C4-2B (cell line): Measurements from ENCODE around the gene SVOPL.

Source experiments
- H3K27ac ChIP-seq: fragments of 450-650 bp; 2 replicates; pipeline ENCODE4 v1.5.1; 2017
- CTCF ChIP-seq: fragments of 450-650 bp; conservative IDR thresholded peaks from 2 replicates; pipeline ENCODE4 v1.5.1; 2017; ENCODE audit warnings: mild to moderate bottlenecking
- ZFX ChIP-seq: fragments of 450-650 bp; IDR thresholded peaks from 2 replicates; pipeline ENCODE4 v1.6.1; 2017

Gene SVOPL

GRCh38 chr7:138726288-138726687, 25.1 kb upstream of the SVOPL start:
- H3K27ac ChIP-seq = no peak overlapping the region
- no peak; the same call in 1 of the 2 replicates for TF ChIP-seq CTCF
- TF ChIP-seq ZFX = no peak

GRCh38 chr7:138720286-138720685, 19.1 kb upstream of the SVOPL start:
- H3K27ac ChIP-seq = no peak overlapping the region
- TF ChIP-seq ZFX (no peak), CTCF (no peak)

- no peak overlapping the region for H3K27ac ChIP-seq
- TF ChIP-seq CTCF (no peak), ZFX (no peak)
Observed at GRCh38 chr7:138716889-138717288, 15.7 kb upstream of the SVOPL start.

- TF ChIP-seq ZFX (no peak), CTCF (no peak)
- no peak overlapping the region for H3K27ac ChIP-seq
Observed at GRCh38 chr7:138713191-138713590, 12.0 kb upstream of the SVOPL start.

GRCh38 chr7:138712652-138713051, 11.5 kb upstream of the SVOPL start:
- H3K27ac ChIP-seq = no peak overlapping the region

GRCh38 chr7:138710536-138711385, 9.6 kb upstream of the SVOPL start:
- TF ChIP-seq CTCF (no peak), ZFX (no peak)
- H3K27ac ChIP-seq = no peak overlapping the region

More at GRCh38 chr7:138712652-138713051, 11.5 kb upstream of the SVOPL start:
- no peak for TF ChIP-seq ZFX
- no peak for TF ChIP-seq CTCF

- no peak for TF ChIP-seq ZFX
- no peak overlapping the region for H3K27ac ChIP-seq
Observed at GRCh38 chr7:138705167-138705566, 4.0 kb upstream of the SVOPL start.

- TF ChIP-seq CTCF (no peak), ZFX (no peak)
- H3K27ac ChIP-seq = no peak overlapping the region
Observed at GRCh38 chr7:138701537-138701923, 368 bp upstream of the SVOPL start.
